ENCODE results near the gene OR52A5.

The OR52A5 gene

DNA sequence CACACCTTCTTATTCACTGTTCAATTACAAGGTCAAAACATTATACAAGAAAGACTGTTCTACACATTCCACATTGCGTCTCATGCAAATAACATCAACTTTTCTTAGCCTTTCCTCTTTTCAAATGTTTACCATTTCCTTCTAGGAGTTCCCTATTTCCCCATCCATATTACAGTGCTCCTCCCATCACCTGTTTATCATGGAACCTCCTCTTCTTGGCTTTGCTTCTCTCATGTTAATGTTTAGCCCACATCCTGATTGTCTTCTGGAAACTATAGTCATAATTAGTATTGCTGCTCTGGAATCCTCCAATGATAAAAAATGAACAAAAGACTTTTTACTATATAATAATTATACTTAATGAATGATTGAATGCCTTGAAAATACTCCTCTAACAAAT lies 47.5 kb downstream of the OR52A5 start:
- no peak for TF ChIP-seq CTCF (IDR thresholded peaks at IDR 0.05)

DNA sequence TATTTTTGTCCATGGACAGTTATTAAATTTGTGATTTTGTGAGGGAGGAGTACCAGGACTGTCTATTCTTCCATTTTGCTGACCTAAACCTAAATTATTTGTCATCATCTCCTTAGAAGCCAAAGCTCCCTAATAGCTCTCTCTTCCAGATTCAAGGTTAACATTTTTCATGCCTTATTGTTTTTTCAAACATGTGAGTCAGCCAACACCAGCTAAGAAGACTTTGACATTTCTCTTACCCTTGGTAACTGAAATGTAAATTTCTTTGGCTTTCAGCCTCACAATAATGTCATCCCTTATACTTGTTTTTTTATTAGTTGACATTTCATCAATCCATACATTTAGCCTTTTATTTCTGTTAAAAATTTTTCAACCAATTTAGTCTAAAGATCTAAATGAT lies 49.6 kb downstream of the OR52A5 start:
- TF ChIP-seq CTCF (IDR thresholded peaks at IDR 0.05), result no peak

DNA sequence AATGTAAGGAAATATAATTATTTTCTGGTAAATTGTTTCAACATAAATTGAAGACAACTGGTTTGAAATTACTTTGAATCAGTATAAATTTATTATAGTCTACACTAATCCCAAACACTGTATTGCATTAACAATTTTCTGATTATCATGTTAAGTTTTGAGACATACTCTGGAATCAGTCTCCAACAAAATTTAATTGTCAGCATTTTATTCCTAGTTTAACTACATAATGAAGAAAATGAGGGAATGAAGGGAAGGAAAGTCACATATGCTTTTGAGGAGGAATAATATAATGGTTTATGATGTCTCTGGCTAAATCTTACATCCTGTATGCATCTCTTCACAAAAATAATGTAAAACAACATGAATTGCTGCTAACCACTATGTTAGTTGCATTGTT lies 54.6 kb downstream of the OR52A5 start:
- TF ChIP-seq CTCF (IDR thresholded peaks at IDR 0.05), result no peak

DNA sequence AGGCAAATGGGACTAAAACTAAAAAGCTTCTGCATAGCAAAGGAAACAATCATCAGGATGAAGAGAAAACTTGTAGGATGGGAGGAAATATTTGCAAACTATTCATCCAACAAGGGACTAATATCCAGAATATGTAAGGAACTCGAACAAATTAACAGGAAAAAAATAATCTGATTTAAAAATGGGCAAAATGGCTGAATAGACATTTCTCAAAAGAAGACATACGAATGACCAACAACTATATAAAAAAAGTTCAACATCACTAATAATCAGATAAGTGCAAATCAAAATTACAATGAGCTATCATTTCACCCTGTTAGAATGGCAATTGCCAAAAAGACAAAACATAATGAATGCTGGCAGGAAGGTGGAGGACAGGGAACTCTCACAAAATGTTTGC lies 56.8 kb downstream of the OR52A5 start:
- TF ChIP-seq CTCF (IDR thresholded peaks at IDR 0.05), result no peak
